Vagina (tissue), 2 donors: Measurements from ENCODE around the gene DDX46. TPM values are rescaled to one million over a fixed set of nuclear protein-coding genes. Genes with fewer than 3 reads are reported as not detected.
"Not testable (repeated sequence)": the region's sequence is repeated elsewhere in the genome, so short reads cannot be mapped to it uniquely, and the experiment has no call there.

ENCODE experiments used
- DNase-seq, 2 donors: peaks; one replicate each; pipeline ENCODE4 v3.0.0-alpha.2; 2017; ENCODE audit errors: extremely low spot score in 2 of 2
- H3K27ac ChIP-seq: fragments of 200-600 bp; sonication (generic); one replicate; pipeline ENCODE4 v1.5.1; 2019
- H3K27me3 ChIP-seq: fragments of 200-600 bp; sonication (generic); one replicate; pipeline ENCODE4 v1.5.1; 2019
- H3K36me3 ChIP-seq, 2 donors: fragments of 200-600 bp; sonication (generic); one replicate each; pipeline ENCODE4 v1.5.1; 2017 to 2019
- H3K4me1 ChIP-seq: fragments of 200-600 bp; sonication (generic); one replicate; pipeline ENCODE4 v1.5.1; 2019
- H3K4me3 ChIP-seq, 2 donors: fragments of 200-600 bp; sonication (generic); 1 replicate in 1 of 2; 2 replicates in 1 of 2; pipeline ENCODE4 v1.5.1; 2016 to 2019
- H3K9me3 ChIP-seq: fragments of 200-600 bp; sonication (generic); one replicate; pipeline ENCODE4 v1.5.1; 2019
- CTCF ChIP-seq, 3 experiments: fragments of 450-650 bp in 2 of 3; fragments of 200-600 bp in 1 of 3; sonication (generic) in 1 of 3; IDR thresholded peaks; one replicate each; pipeline ENCODE4 v1.5.1; 2017 to 2019; ENCODE audit warnings: antibody characterized with exemption in 3 of 3, mild to moderate bottlenecking in 2 of 3, moderate library complexity in 2 of 3
- POLR2A ChIP-seq, 2 donors: fragments of 450-650 bp; IDR thresholded peaks; one replicate each; pipeline ENCODE4 v1.6.1; 2017; ENCODE audit warnings: antibody characterized with exemption in 2 of 2, mild to moderate bottlenecking in 2 of 2, moderate library complexity in 2 of 2
- POLR2AphosphoS5 ChIP-seq, 2 donors: sonication (generic); formaldehyde crosslinking; IDR thresholded peaks; one replicate each; pipeline ENCODE4 v1.9.0; 2017; ENCODE audit warnings: antibody characterized with exemption in 2 of 2, mild to moderate bottlenecking in 2 of 2, low read depth in 1 of 2; ENCODE audit not compliant: insufficient read depth in 1 of 2
- intact Hi-C: fragments of 100-400 bp; cut with DNase I; formaldehyde crosslinking; loops from one replicate; pipeline ENCODE4 v1.15.1; 2023
- total RNA-seq: library from RNA; depleted of rRNA; stranded (reverse); fragments of >200 nt; gene quantifications from one replicate; pipeline ENCODE4 v1.2.3, GENCODE V29; 2016

DDX46 gene
- total RNA-seq, 1 donor from 2014 or later = 31.7 TPM

GRCh38 chr5:134738963-134739661 is 19.5 kb upstream of the DDX46 start:
- Histone ChIP-seq H3K36me3 (peaks cover 0 to 3% of the 10 kb centered on the region in 2 donors), H3K27me3 (no peaks in the 10 kb centered on the region), H3K9me3 (no peaks in the 10 kb centered on the region), H3K4me1 (peaks cover 26% of the 10 kb centered on the region), H3K27ac (peak overlapping the region; percentile 95), H3K4me3 (peak overlapping the region; percentile 83 to 85)
- intact Hi-C loops = loop anchor here (2.0 kb wide), 1 partner anchor 166 kb away; the partner anchor contains the start of gene PCBD2
- no peak for DNase-seq
- TF ChIP-seq POLR2A (IDR thresholded peaks at IDR 0.05) (no peak), POLR2AphosphoS5 (IDR thresholded peaks at IDR 0.05; ENCODE audit: insufficient read depth in 1 of 2, low read depth in 1 of 2) (no peak), CTCF (IDR thresholded peaks at IDR 0.05) (no peak)

GRCh38 chr5:134741052-134741451 is 17.5 kb upstream of the DDX46 start:
- TF ChIP-seq POLR2AphosphoS5 (IDR thresholded peaks at IDR 0.05; ENCODE audit: insufficient read depth in 1 of 2, low read depth in 1 of 2) = no peak
- no peak overlapping the region for H3K27ac ChIP-seq
- H3K9me3 ChIP-seq = no peaks in the 10 kb centered on the region
- intact Hi-C loops = no loop called here
- DNase-seq = no peak
- peaks cover 26% of the 10 kb centered on the region for H3K4me1 ChIP-seq
- peaks cover 0 to 3% of the 10 kb centered on the region in 2 donors for H3K36me3 ChIP-seq
- H3K4me3 ChIP-seq = no peak overlapping the region
- no peaks in the 10 kb centered on the region for H3K27me3 ChIP-seq

- no peak overlapping the region for H3K27ac ChIP-seq
- H3K36me3 ChIP-seq = peaks cover 0 to 3% of the 10 kb centered on the region in 2 donors
- intact Hi-C loops = no loop called here
- H3K27me3 ChIP-seq = no peaks in the 10 kb centered on the region
- TF ChIP-seq POLR2AphosphoS5 (IDR thresholded peaks at IDR 0.05; ENCODE audit: insufficient read depth in 1 of 2, low read depth in 1 of 2) (no peak), POLR2A (IDR thresholded peaks at IDR 0.05) (no peak), CTCF (IDR thresholded peaks at IDR 0.05) (no peak)
- no peak overlapping the region for H3K4me3 ChIP-seq
- H3K4me1 ChIP-seq = peaks cover 26% of the 10 kb centered on the region
- DNase-seq = no peak
- no peaks in the 10 kb centered on the region for H3K9me3 ChIP-seq
These were observed 16.4 kb upstream of the DDX46 start for GRCh38 chr5:134742134-134742533.

- no peak for TF ChIP-seq POLR2A (IDR thresholded peaks at IDR 0.05)
- TF ChIP-seq CTCF (IDR thresholded peaks at IDR 0.05) = no peak
- no peak for TF ChIP-seq POLR2AphosphoS5 (IDR thresholded peaks at IDR 0.05; ENCODE audit: insufficient read depth in 1 of 2, low read depth in 1 of 2)
- Histone ChIP-seq H3K36me3 (peaks cover 0 to 12% of the 10 kb centered on the region in 2 donors), H3K9me3 (no peaks in the 10 kb centered on the region), H3K4me1 (no peaks in the 10 kb centered on the region), H3K4me3 (no peak overlapping the region), H3K27ac (no peak overlapping the region), H3K27me3 (no peaks in the 10 kb centered on the region)
- no peak for DNase-seq
- intact Hi-C loops = no loop called here
These were observed 9.2 kb upstream of the DDX46 start for GRCh38 chr5:134749415-134749814.

- no peaks in the 10 kb centered on the region for H3K36me3 ChIP-seq
- intact Hi-C loops = no loop called here
- no peaks in the 10 kb centered on the region for H3K9me3 ChIP-seq
- no peaks in the 10 kb centered on the region for H3K27me3 ChIP-seq
- TF ChIP-seq POLR2A (IDR thresholded peaks at IDR 0.05) (no peak), POLR2AphosphoS5 (IDR thresholded peaks at IDR 0.05; ENCODE audit: insufficient read depth in 1 of 2, low read depth in 1 of 2) (no peak), CTCF (IDR thresholded peaks at IDR 0.05) (no peak)
- peak overlapping the region; percentile 85 to 95 for H3K4me3 ChIP-seq
- peak overlapping the region; percentile 80 for H3K27ac ChIP-seq
- no peak for DNase-seq
- H3K4me1 ChIP-seq = peaks cover 22% of the 10 kb centered on the region
These were observed 439 bp upstream of the DDX46 start for GRCh38 chr5:134758176-134758503.

- H3K36me3 ChIP-seq = peaks cover 0 to 85% of the 10 kb centered on the region in 2 donors
- H3K4me3 ChIP-seq, H3K27ac ChIP-seq, H3K9me3 ChIP-seq, intact Hi-C loops, DNase-seq, H3K27me3 ChIP-seq, H3K4me1 ChIP-seq: not testable (repeated sequence)
These were observed 9.1 kb downstream of the DDX46 start for GRCh38 chr5:134767528-134768291.
